ENCODE results near the gene DGKI.

- TF ChIP-seq CTCF (IDR thresholded peaks at IDR 0.05) (no peak), POLR2A (IDR thresholded peaks at IDR 0.05) (no peak)
Measured at GRCh38 chr7:137760111-137760510, 86.7 kb downstream of the DGKI start.

Measured in thyroid gland (tissue), 4 donors.